H9 (cell line): ENCODE measurements around the gene HPCAL4. TPM values are rescaled to one million over a fixed set of nuclear protein-coding genes. Genes with fewer than 3 reads are reported as not detected.

Experiments
- DNase-seq: peaks from one replicate; pipeline ENCODE4 v3.0.0-alpha.2; 2017
- H2AFZ ChIP-seq: one replicate; pipeline ENCODE4 v1.6.1; 2013; ENCODE audit warnings: mild to moderate bottlenecking, low read length, control low read depth, moderate library complexity
- H2AK5ac ChIP-seq: 2 replicates; pipeline ENCODE4 v1.6.1; 2013; ENCODE audit warnings: low read length, control low read depth, mixed read lengths; ENCODE audit not compliant: insufficient read length
- H2BK120ac ChIP-seq: one replicate; pipeline ENCODE4 v1.6.1; 2013; ENCODE audit warnings: low read depth, mild to moderate bottlenecking, low read length, control low read depth, inconsistent platforms; ENCODE audit not compliant: poor library complexity, severe bottlenecking
- H2BK12ac ChIP-seq: 2 replicates; pipeline ENCODE4 v1.6.1; 2013; ENCODE audit warnings: low read length, control low read depth, mixed read lengths, low read depth; ENCODE audit not compliant: insufficient read length
- H2BK15ac ChIP-seq: 2 replicates; pipeline ENCODE4 v1.6.1; 2013; ENCODE audit warnings: low read depth, low read length, control low read depth
- H2BK20ac ChIP-seq: one replicate; pipeline ENCODE4 v1.6.1; 2013; ENCODE audit warnings: low read depth, mild to moderate bottlenecking, low read length, control low read depth, inconsistent platforms; ENCODE audit not compliant: poor library complexity, severe bottlenecking
- H2BK5ac ChIP-seq: 2 replicates; pipeline ENCODE4 v1.6.1; 2013; ENCODE audit warnings: low read length, control low read depth, mixed read lengths; ENCODE audit not compliant: insufficient read length
- H3K14ac ChIP-seq: 2 replicates; pipeline ENCODE4 v1.6.1; 2013; ENCODE audit warnings: low read length, control low read depth; ENCODE audit not compliant: insufficient read depth
- H3K18ac ChIP-seq: 2 replicates; pipeline ENCODE4 v1.6.1; 2013; ENCODE audit warnings: low read depth, mild to moderate bottlenecking, mixed read lengths, low read length, control low read depth; ENCODE audit not compliant: insufficient read length
- H3K23ac ChIP-seq: 2 replicates; pipeline ENCODE4 v1.6.1; 2013; ENCODE audit warnings: low read length, control low read depth, mixed read lengths, low read depth; ENCODE audit not compliant: insufficient read length
- H3K23me2 ChIP-seq: 2 replicates; pipeline ENCODE4 v1.6.1; 2013; ENCODE audit warnings: low read depth, mild to moderate bottlenecking, mixed read lengths, low read length, control low read depth; ENCODE audit not compliant: insufficient read length, poor library complexity, severe bottlenecking
- H3K27ac ChIP-seq: 2 replicates; pipeline ENCODE4 v1.5.1; 2013; ENCODE audit warnings: low read length, control low read depth, mixed read lengths, low read depth; ENCODE audit not compliant: insufficient read length
- H3K27me3 ChIP-seq: 2 replicates; pipeline ENCODE4 v1.6.1; 2013; ENCODE audit warnings: low read length, control low read depth, inconsistent platforms; ENCODE audit not compliant: insufficient read depth
- H3K4ac ChIP-seq: 2 replicates; pipeline ENCODE4 v1.6.1; 2013; ENCODE audit warnings: low read depth, mild to moderate bottlenecking, control low read depth, inconsistent platforms, low read length, moderate library complexity
- H3K4me1 ChIP-seq: 2 replicates; pipeline ENCODE4 v1.6.1; 2013; ENCODE audit warnings: low read length, control low read depth, inconsistent platforms; ENCODE audit not compliant: insufficient read depth
- H3K4me2 ChIP-seq: 2 replicates; pipeline ENCODE4 v1.6.1; 2013; ENCODE audit warnings: low read length, control low read depth, mixed read lengths; ENCODE audit not compliant: insufficient read length, insufficient read depth
- H3K56ac ChIP-seq: 2 replicates; pipeline ENCODE4 v1.6.1; 2013; ENCODE audit warnings: low read depth, mild to moderate bottlenecking, mixed read lengths, low read length, control low read depth; ENCODE audit not compliant: insufficient read length
- H3K79me1 ChIP-seq: 2 replicates; pipeline ENCODE4 v1.6.1; 2013; ENCODE audit warnings: low read depth, mild to moderate bottlenecking, moderate library complexity, low read length, control low read depth, inconsistent platforms; ENCODE audit not compliant: insufficient read depth, poor library complexity, severe bottlenecking
- H3K79me2 ChIP-seq: 2 replicates; pipeline ENCODE4 v1.6.1; 2013; ENCODE audit warnings: low read length, control low read depth, inconsistent platforms; ENCODE audit not compliant: insufficient read depth
- H3K9ac ChIP-seq: 2 replicates; pipeline ENCODE4 v1.6.1; 2013; ENCODE audit warnings: low read length, control low read depth, mixed read lengths; ENCODE audit not compliant: insufficient read length; ENCODE audit errors: extremely low read depth
- H3K9me3 ChIP-seq: one replicate; pipeline ENCODE4 v1.6.1; 2013; ENCODE audit warnings: low read depth, low read length, inconsistent platforms; ENCODE audit not compliant: control insufficient read depth
- H3T11ph ChIP-seq: one replicate; pipeline ENCODE4 v1.6.1; 2013; ENCODE audit warnings: mild to moderate bottlenecking, low read length, control low read depth, inconsistent platforms
- H4K20me1 ChIP-seq: one replicate; pipeline ENCODE4 v1.6.1; 2013; ENCODE audit not compliant: control insufficient read depth, insufficient read length, insufficient read depth
- H4K5ac ChIP-seq: 2 replicates; pipeline ENCODE4 v1.6.1; 2013; ENCODE audit warnings: low read depth, mild to moderate bottlenecking, mixed read lengths, low read length, control low read depth; ENCODE audit not compliant: insufficient read length
- H4K8ac ChIP-seq: replicated peaks from 2 replicates; pipeline ENCODE4 v1.6.1; 2013; ENCODE audit warnings: low read length, control low read depth, mixed read lengths, low read depth; ENCODE audit not compliant: insufficient read length
- H4K91ac ChIP-seq: 2 replicates; pipeline ENCODE4 v1.6.1; 2013; ENCODE audit warnings: low read depth, mild to moderate bottlenecking, moderate library complexity, mixed read lengths, low read length, control low read depth; ENCODE audit not compliant: insufficient read length
- H3K27ac Mint-ChIP-seq, 3 experiments: 2 replicates in 2 of 3; 3 replicates in 1 of 3; pipeline ENCODE4 v1.8.0; 2020 to 2021; ENCODE audit warnings: mixed read lengths in 3 of 3, mild to moderate bottlenecking in 1 of 3, moderate library complexity in 1 of 3
- H3K27me3 Mint-ChIP-seq: 2 replicates; pipeline ENCODE4 v1.8.0; 2021; ENCODE audit warnings: low read depth, mild to moderate bottlenecking, moderate library complexity, mixed read lengths
- H3K36me3 Mint-ChIP-seq, 3 experiments: 2 replicates in 2 of 3; 3 replicates in 1 of 3; pipeline ENCODE4 v1.8.0; 2020 to 2021; ENCODE audit warnings: low read depth in 3 of 3, mixed read lengths in 3 of 3; ENCODE audit not compliant: insufficient read depth in 1 of 3
- H3K4me1 Mint-ChIP-seq, 2 experiments: 2 replicates each; pipeline ENCODE4 v1.8.0; 2020; ENCODE audit warnings: mixed read lengths in 2 of 2
- H3K4me3 Mint-ChIP-seq, 2 experiments: 2 replicates in 1 of 2; 3 replicates in 1 of 2; pipeline ENCODE4 v1.8.0; 2020 to 2021; ENCODE audit warnings: mild to moderate bottlenecking in 2 of 2, mixed read lengths in 2 of 2, moderate library complexity in 1 of 2
- H3K9me3 Mint-ChIP-seq, 2 experiments: 2 replicates in 1 of 2; 3 replicates in 1 of 2; pipeline ENCODE4 v1.8.0; 2020; ENCODE audit warnings: mild to moderate bottlenecking in 2 of 2, mixed read lengths in 2 of 2, moderate library complexity in 1 of 2
- CTCF ChIP-seq: fragments of 200-600 bp; sonication (generic); conservative IDR thresholded peaks from 3 replicates; pipeline ENCODE4 v1.8.0; 2021; ENCODE audit warnings: antibody characterized with exemption, mild to moderate bottlenecking
- WGBS: extraction: QIAGEN DNeasy Blood & Tissue Kit; methylation state at CpG from one replicate; pipeline ENCODE4 v1.1.7; 2013; ENCODE audit warnings: missing lambda C conversion rate, low lambda C conversion rate, mixed read lengths; ENCODE audit not compliant: insufficient read length; ENCODE audit errors: extremely low coverage; 5-methylcytosine and 5-hydroxymethylcytosine counted together
- total RNA-seq: library from RNA; stranded (reverse); gene quantifications from 2 replicates; pipeline ENCODE4 v1.2.1, GENCODE V29; 2021

The HPCAL4 gene
- total RNA-seq, 1 experiment from 2014 or later: 0.15 TPM

GRCh38 chr1:39733161-39733560 lies 41.9 kb upstream of the HPCAL4 start:
- H3K4me1 ChIP-seq: no peaks in the 10 kb centered on the region
- no peak overlapping the region for H3T11ph ChIP-seq
- Mint-ChIP-seq H3K4me1 (peaks cover 2% of the 10 kb centered on the region in 2 experiments; a peak in 2 of 4 replicates), H3K27ac (no peak overlapping the region), H3K4me3 (no peak overlapping the region), H3K9me3 (no peaks in the 10 kb centered on the region), H3K27me3 (peaks cover 100% of the 10 kb centered on the region), H3K36me3 (no peaks in the 10 kb centered on the region)
- WGBS: no CpG with 5 or more reads among the region's 7 CpGs
- peaks cover 27% of the 10 kb centered on the region; the same call in 1 of the 2 replicates for H3K27me3 ChIP-seq
- no peaks in the 10 kb centered on the region for H3K79me2 ChIP-seq
- no peak overlapping the region for H3K56ac ChIP-seq
- no peak overlapping the region for H3K4ac ChIP-seq
- no peak overlapping the region for H2BK12ac ChIP-seq
- H3K9me3 ChIP-seq: no peaks in the 10 kb centered on the region
- no peak overlapping the region for H4K5ac ChIP-seq
- no peak overlapping the region for H2BK5ac ChIP-seq
- no peak overlapping the region for H2AFZ ChIP-seq
- H4K91ac ChIP-seq: no peak overlapping the region
- H3K23ac ChIP-seq: no peak overlapping the region
- H3K79me1 ChIP-seq: no peaks in the 10 kb centered on the region
- H4K20me1 ChIP-seq: no peaks in the 10 kb centered on the region
- no peak overlapping the region for H3K4me2 ChIP-seq
- H3K9ac ChIP-seq: no peak overlapping the region
- H2BK20ac ChIP-seq: no peak overlapping the region
- no peak overlapping the region for H2BK120ac ChIP-seq
- no peak for DNase-seq
- H3K23me2 ChIP-seq: no peaks in the 10 kb centered on the region
- H3K27ac ChIP-seq: no peak overlapping the region
- no peak overlapping the region for H3K18ac ChIP-seq
- TF ChIP-seq CTCF: no peak
- no peak overlapping the region for H4K8ac ChIP-seq
- H2BK15ac ChIP-seq: no peak overlapping the region
- no peak overlapping the region for H2AK5ac ChIP-seq
- H3K14ac ChIP-seq: no peak overlapping the region
